HG03045 (cell line): ENCODE measurements around the gene SOS2.
A peak's percentile ranks its signal among the peaks of the same experiment; 100 is the strongest.

Experiments used
- ATAC-seq: cut with Tn5 transposase; IDR thresholded peaks from one replicate; pipeline ENCODE4 v1.9.1; 2021; ENCODE audit warnings: mild to moderate bottlenecking, moderate library complexity; ENCODE audit not compliant: unreplicated experiment

The SOS2 gene

DNA sequence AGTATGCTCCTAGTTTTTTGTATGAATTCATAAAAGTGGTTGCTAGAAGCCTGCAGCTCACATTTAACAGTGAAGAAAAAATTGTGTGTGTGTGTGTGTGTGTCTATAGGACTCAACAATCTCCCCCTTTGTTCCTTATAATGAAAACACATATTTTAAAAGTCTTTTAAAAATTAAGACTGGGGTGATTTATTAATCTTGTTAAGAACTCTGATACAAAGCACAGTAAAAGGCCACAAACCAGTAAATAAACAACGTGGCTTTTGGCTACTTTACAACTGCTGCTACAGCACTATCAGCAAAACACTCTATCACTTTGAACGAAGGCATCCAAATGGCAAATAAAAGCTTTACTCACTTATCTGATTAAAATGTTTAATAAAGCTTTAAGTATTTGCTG is 114.4 kb downstream of the SOS2 start:
- no peak for ATAC-seq

DNA sequence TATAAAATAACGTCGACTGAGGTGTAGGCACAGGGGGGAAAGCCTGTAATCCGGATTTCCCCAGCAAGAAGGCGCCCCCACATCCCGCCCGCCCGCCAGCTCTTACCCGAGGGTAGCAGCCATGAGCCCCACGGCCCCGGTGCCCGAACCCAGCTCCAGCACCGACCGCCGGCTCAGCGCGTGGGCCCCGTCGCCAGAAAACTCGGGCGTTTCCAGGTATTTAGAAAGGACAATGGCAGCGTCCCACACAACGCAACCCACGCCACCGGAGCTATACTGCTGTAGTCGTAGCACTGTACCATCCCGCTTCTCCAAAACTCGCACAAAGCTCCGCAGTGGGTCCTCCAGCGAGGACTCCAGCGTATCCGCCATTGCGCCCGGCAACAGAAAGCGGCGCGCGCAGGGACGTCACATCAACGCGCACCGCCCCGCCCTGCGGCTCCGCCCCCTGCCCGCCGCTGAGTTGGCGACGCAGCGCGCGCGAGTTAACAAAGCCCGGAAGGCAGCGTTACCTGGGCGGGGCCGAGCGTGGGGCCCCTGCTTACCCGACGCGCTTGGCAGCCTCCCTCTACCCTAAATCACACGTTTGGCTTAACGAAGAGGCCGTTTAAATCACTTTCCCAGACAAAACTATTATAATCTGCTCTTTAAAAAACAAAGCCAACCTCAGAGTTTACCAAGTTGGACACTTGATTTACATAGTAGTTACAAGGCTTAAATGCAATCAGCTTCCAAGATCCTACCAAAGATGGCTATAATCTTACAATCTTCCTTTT is 115.0 kb downstream of the SOS2 start, which contains the start of gene VCPKMT:
Gene VCPKMT (minus strand): TSS at position 392 of the 776 bp plus-strand sequence. CDS start 20 bp downstream, at position 372.
- ATAC-seq: peak; percentile 97

DNA sequence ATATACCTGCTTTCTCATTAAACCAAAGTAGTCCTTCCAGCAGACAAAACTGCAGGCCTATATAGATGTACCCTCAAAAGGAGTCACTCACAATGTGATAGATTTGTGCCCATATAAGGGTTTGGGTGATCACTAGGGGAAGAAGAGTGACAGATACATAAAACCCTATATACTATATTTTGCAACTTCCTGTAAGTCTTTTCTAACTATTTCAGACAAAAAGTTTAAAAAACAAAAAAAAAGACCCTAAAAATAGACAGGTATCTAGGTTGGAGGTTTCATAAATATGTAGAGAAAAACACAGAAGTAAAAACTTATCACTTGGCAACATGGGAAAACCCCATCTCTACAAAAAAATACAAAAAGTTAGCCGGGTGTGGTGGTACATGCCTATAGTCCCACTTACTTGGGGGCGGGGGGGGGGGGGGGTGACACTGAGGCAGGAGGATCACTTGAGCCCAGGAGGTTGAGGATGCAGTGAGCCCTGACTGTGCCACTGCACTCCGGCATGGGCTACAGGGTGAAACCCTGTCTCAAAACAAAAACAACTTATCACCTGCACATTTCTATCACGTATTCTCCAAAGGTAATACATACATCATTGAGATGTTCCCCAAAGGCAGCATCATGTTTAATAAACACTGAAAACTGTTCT is 117.9 kb downstream of the SOS2 start:
- ATAC-seq: no peak

DNA sequence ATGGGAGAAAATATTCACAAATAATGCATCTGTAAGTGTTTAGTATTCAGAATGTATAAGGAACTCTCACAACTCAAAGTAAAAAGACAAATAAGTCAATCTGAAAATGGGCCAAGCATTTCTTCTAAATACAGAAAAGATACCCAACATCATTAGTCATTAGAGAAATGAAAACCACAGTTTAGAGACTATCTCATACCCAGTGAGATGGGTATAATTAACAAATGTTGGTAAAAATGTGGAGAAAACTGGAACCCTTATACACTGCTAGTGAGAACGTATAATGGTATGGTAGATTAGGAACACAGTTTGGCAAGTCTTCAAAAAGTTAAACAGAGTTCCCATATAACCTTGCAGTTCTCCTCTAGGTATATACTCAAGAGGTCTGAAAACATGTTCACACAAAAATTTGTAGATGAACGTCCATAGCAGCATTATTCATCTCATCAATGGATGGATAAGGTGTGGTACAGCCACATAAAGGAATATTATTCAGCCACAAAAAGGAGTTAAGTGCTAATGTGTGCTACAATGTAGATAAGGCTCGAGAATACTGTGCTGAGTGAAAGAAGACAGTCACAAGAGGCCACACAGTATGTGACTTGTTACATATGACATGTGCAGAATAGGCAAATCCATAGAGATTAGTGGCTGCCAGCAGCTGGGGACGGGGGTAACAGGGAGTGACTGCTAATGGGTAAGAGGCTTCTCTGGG is 120.9 kb downstream of the SOS2 start:
- ATAC-seq: no peak

DNA sequence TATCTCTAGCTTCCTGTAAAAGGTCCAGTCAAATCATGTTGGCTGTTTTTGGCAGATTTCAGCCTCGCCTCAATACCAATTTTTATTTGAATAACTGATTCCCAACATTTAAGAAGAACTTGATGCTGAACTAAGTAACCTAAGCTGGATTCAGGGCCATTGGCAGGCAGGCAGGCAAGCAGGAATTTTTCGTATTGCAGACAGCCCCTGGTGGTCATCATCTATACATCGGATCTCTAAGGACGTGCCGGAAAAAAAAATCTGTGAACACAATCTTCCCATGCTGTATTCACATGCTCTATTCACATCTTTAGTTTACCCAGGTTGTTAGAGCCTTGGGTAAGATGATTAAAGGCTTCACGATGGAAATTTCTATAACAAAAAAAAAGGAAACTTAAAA is 122.0 kb downstream of the SOS2 start:
- no peak for ATAC-seq

DNA sequence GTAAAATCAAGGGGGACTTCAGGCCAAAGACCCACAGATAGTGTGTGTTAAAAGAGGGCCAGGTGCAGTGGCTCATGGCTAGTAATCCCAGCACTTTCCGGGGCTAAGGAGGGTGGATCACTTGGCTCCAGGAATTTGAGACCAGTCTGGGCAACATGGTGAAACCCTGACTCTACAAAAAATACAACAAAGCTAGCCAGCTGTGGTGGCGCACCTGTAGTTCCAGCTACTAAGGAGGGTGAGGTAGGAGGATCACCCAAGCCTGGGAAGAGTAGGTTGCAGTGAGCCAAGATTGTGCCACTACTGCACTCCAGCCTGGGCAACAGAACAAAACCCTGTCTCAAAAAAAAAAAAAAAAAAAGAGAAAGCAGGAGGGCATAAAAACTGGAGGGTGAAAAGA is 123.5 kb downstream of the SOS2 start:
- no peak for ATAC-seq

DNA sequence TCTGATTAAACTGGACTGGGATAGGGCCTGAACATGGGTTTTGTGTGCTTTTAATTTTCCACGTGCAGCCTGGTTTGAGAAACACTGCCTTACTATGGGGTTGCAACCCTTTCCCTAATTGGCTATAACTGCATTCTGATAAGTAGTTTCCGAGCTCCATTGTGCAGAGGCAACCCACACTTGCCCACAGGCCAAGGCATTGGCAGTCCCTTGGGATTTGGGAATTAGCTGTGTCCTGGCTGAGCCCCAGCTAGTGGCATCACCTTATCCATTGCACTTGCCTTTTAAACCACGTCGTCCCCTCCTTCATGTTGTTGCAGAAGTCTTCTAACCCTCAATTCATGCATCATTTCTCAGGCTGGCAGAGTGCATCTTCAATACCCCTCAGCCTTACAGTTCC is 125.2 kb downstream of the SOS2 start:
- no peak for ATAC-seq

DNA sequence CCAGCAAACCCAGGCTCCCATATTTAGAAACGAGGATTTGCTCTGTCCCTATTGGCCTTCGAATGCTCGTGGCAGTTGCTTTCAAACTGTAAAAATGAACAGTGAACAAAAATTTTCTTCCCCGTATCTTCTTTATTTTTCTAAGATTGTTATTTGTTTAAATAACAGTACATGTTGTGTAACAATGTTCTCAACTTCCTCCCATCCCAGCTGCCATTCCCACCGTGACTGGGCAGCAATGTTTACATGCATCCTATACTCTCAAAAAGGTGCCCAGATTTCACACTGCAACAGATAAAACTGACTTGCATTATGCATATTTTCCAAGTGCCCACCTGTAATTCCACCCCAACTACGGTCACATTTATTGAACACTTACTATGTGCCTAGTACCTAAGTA is 127.8 kb downstream of the SOS2 start:
- ATAC-seq: no peak

DNA sequence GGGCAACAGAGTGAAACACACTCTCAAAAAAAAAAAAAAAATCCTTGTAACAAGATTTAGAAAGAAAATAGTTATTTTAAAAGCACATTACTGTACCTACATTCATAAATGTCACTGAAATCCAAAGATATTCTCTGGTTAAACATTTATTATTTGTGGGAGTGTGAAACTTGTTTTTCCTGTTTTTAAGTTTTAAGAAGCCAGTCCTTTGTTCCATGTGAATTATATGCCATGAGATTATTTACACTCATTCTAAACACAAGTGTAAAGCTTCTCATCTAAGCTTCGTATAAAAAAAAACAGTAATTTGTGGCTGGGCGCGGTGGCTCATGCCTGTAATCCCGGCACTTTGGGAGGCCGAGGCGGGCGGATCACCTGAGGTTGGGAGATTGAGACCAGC is 130.0 kb downstream of the SOS2 start:
- no peak for ATAC-seq

DNA sequence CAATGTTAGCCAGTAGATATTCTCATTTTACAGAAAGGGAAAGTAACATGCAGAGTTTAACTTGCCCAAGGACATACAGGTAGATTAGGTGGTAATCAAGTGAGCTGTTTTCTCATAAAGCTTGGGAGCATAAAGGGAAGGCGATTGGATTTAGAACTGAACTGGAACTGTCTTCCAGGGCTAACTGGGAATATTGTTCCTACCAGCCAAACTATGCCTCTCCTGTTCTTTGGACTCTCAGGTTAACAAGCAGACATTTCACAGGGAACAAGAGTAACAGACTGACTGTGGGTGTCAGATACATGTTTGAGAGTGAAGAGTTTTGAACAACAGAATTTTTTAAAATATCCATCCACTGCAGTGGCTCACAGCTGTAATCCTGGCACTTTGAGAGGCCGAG is 130.6 kb downstream of the SOS2 start:
- no peak for ATAC-seq

DNA sequence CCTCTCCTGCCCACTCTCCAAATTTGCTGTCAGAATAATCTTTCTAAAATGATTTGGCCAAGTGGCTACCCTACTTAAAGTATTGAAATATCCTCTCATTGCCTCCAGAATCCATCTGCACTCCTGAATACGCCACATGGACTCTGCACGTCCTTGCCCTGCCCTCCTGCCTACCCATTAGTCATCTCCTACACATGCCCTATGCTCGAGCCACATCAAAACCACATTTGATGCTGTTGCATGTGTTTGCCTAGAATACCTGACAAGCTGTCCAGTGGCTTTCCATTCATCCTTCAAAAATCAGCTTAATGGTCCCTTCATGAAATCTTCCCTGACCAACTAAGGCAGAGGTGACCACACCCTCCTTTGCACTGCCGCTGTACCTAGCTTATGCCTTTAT is 132.0 kb downstream of the SOS2 start:
- no peak for ATAC-seq

DNA sequence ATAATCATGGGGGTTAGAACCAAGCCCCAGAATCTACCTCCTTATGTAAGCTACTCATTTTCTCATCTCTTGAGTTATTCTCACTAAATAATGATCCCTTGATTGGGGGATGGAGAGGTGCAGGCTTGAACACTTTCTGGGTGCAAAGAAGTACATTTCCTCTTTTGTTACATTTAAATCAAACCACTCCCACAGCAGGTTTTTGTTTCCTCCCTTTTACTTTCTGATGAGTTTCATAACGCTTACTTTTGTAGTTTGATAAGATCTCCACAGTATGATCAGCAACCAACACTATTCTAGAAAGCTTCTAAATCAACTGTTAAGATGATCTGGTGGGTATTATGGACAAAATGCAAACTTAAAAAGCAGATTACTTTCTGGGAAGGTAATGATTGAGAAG is 135.5 kb downstream of the SOS2 start:
- no peak for ATAC-seq

DNA sequence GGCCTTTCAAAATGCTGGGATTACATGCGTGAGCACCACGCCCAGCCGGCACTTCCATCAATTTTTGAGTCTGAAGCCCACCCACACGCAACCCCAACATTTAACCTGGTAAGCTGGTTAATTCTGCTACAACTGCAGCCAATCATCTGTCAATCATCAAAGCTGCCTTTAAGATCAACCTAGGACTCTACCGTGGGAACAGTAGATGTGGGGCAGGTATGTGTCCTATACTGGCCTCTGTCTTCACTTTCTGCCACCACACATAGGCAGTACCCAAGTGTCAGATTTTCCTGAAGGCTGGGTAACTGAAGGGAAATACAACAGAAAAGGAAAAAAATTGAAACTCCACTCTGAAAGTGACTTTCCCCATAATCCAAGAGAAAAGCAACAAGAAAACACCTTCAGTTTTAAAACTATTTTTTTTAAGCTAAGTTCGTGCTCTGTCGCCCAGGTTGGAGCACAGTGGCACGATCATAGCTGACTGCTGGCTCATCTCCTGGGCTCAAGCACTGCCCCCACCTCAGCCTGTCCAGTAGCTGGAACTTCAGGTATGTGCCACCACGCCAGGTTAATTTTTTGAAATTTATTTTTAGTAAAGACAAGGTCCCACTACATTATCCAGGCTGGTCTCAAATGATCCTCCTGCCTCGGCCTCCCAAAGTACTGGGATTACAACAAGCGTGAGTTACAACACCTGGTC is 137.2 kb downstream of the SOS2 start:
- no peak for ATAC-seq

DNA sequence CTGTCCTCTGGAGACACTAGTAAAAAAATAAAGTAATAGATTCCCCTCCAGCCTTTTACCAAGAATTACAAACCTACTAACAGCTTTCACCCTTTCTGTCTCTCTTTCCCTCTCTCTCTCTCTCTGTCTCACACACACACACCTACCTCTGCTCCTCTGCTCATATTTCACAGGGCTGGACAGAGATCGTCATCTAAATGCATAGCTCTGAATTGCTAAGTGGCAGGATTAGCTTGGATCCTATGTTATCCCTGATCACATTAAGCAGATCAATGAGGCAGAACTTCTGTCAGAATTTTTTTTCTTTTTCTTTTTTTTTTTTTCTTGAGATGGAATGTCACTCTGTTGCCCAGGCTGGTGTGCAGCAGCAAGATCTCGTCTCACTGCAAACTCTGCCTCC is 137.9 kb downstream of the SOS2 start:
- no peak for ATAC-seq

DNA sequence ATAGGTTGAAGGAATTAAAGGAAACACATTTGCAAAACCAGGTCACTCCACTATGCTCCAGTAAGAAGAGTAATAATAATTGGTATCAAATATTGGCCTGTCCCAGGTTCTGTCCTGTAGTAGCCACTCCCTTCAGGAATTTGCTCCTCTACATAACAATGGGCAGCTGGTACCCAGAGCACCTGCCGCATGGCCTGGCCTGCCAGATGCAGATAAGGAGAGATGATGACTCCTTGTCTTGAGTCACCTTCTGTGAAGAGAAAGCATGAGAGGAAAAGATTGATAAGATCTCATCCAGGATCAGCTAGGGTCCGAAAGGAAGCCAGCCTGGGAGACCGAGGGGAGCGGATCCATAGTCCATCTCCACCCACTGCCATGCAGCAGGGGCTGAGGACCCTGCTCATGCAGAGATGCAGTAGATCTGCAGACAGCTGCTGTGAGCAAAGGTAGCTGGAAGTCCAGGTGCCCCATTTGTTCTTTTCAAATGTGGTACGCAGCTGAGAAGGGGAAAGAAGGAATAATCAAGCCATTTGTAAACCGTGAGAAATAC is 139.3 kb downstream of the SOS2 start:
- ATAC-seq: no peak

DNA sequence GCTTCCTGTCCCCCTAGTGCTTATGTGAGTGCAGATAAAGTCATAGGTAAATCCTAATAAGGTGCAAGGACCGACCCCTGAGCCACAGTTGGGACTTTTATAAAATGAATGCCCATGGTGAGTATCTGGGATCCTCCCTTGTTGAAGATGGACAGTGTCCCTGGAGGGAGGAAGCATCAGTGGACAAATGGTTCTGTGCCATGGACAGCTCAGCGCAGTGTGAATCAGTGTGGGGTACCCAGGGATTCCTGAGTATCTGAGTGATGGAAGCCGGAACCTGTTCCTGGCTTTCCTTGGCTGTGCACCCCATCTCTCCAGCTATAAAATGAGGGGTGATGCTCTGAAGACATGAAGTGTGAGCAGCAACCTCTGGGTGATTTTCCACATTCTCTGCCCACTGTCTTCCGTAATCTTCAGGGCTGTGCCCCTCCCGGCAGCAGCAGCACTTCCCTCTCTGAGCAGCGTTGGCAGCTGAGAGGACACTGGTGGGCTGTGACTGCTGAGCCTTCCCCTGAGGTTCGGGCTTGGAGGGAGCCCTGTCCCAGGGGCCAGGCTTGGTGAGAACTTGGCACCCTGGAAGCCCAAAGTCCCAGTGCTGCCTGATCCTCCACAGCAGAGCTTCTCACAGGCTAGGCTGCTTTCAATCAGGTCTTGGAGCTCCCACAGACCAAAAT is 140.0 kb downstream of the SOS2 start:
- ATAC-seq: no peak

DNA sequence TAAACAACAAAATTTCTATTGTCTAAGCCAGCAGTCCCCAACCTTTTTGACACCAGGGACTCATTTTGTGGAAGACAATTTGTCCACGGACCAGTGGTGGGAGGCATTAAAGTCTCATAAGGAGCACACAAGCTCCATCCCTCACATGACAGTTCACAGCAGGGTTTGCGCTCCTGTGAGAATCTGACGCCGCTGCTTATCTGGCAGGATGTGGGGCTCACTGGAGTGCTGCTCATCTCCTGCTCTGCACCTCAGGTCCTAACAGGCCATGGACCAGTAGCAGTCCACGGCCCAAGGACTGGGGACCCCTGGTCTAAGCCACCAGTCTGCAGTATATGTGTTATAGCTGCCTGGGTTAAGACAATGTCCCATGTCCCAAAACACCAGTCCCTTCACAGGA is 142.2 kb downstream of the SOS2 start:
- ATAC-seq: no peak

DNA sequence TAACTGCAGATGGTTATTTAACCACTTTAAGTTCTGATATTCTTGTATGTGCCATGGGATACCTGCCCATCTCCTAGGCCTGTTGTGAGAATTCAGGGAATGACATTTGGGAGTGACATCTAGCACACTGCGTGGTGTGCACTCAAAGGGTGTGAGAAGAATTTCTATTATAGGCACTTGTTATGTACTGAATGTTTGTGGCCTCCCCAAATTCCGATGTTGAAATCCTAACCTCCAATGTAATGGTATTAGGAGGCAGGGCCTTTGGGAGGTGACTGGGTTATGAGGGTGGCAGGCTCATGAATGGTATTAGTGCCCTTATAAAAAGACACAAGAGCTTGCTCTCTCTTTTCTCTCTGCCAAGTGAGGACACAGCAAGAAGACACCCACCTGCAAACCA is 142.6 kb downstream of the SOS2 start:
- ATAC-seq: no peak

DNA sequence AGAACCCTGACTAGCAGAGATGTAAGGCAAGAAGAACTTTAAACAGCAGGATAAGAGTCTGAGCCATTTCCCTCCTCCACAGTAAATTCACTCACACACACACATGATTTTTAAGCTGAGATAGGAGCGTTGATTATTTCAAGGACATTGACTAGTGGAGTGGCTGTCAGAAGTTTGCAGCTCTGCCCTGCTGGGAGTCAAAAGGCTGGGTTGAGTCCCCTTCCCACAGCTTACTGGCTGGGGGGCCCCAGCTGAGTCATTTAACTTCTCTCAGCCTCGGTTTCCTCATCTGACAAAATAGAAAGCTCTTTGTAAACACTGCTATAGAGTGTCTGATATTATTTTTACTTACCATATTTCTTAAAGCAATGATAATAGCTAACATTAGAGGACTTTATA is 143.3 kb downstream of the SOS2 start:
- ATAC-seq: no peak

DNA sequence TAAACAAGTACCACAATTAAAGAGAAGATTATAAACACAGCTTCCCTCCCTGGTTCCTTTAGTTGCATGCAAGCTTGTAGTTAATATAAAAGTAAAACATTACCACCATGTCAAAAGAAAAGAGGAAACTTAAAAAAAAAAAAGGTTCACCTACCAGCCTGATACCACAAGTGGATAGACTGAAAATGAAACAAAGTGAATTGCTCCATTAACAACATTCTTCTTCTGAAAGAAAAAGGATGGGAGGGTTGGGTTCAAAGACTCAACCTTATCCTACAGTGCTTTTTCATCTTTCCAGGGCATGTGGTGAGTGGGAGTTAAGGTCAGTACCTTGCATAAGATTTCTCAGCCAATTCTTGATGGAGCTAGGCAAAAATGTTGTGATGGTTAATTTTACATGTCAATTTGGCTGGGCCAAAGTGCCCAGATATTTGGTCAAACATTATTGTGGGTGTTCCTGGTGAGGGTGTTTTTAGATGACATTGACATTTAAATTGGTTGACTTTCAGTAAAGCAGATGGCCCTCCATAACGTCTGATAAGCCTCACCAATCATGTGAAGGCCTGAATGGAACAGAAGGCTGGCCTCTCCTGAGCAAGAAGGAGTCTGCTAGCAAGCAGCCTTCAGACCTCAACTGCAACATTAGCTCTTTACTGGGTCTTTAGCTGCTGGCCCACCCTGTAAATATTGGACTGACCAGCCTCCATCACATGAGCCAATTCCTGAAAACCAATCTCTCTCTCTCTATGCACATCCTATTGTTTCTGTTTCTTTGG is 143.8 kb downstream of the SOS2 start:
- ATAC-seq: no peak
